C4-2B (cell line): ENCODE results near the gene TEX29.

Source experiments
- CTCF ChIP-seq: fragments of 450-650 bp; conservative IDR thresholded peaks from 2 replicates; pipeline ENCODE4 v1.5.1; 2017; ENCODE audit warnings: mild to moderate bottlenecking
- ZFX ChIP-seq: fragments of 450-650 bp; IDR thresholded peaks from 2 replicates; pipeline ENCODE4 v1.6.1; 2017

DNA sequence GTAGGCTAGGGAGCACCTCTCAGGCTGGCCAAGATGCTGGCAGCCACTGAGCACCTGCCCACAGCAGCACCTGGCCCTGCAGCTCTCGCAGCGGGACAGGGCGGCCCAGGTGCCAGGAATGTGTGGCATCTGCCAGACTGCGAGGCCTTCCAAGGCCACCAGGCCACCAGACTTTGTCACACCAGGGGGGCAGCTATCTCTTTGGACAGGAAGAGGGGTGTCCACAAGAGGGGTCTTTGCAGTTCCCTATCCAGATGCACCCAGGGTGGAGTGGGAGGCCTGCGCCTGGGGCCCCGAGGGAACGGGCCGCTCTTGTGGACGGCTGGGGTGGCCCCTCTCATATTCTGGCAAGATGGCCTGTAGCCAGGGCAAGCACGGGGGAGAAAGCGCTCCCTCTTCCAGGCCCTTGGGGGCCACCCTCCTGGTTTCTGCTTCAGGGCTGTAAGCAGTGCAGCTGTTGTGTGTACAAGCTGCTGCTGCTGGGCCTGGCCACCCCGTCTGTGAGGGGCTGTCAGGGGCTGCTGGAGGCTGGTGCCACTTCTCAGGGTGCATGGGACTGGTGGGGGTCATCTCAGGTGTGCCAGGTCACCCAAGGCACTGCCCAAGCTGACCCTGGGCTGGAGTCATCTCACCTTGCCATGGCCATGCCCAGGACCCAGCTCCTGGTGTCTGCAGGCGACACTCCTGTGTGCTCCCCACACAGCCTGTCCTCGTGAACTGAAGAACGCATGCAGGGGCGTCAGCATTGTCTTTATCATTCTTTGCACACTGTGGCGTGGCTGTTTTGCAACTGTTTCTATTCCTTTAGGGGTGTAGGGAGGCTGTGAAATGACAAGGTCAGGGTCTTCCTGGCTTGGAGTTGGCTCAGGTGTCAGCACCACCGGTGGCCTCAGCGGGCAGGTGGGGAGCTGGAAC lies 1.8 kb downstream of the TEX29 start:
- TF ChIP-seq CTCF (no peak), ZFX (no peak)
